Stimulated activated CD8-positive, alpha-beta memory T cell treated with anti-CD3 and anti-CD28 coated beads, Interleukin-15, amount 100 ng/mL, for 1 hour (primary cell): ENCODE measurements around the gene IGF2BP1.
"Not testable (repeated sequence)": the region's sequence is repeated elsewhere in the genome, so short reads cannot be mapped to it uniquely, and the experiment has no call there.

Experiments used
- DNase-seq: peaks from one replicate; pipeline ENCODE4 v3.0.0-alpha.2; 2020; ENCODE audit warnings: low read depth

The IGF2BP1 gene

DNA sequence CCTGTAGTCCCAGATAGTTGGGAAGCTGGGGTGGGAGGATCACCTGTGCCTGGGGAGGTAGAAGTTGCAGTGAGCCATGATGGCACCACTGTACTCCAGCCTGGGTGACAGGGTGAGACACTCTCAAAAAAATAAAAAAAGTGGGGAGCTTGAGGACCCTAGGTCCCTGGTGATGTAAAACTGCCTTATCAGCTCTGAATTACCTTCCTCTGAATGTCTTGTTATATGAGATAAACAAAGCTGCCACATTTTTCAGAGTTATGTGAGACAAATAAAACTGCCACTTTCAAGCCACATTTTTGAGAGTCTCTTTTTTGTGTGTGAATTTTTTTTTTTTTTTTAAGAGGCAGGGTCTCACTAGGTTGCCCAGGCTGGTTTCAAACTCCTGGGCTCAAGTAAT, 103.4 kb downstream of the IGF2BP1 start:
- DNase-seq, result no peak

DNA sequence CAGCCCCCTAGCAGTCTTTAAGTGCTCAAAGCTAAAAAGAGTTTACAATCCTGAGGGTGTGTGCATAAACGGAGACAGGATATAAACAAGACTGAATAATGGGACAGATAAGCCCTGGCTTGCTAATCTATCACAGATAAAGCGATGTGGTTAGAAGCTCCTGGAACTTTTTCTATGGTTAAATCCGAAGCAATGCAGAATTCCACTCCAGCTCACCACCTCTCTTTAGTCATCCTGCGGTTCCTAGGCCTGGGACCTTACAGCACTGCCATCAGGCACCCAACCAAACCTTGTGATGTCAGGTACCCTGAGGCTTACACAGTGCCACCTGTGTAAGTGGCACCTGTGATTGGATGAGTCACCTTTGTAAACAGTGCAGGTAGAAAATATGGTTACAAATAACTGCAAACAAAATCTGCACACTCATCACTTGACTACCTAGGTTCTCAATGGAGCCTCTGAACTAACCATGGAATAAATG, 103.9 kb downstream of the IGF2BP1 start:
- DNase-seq, result no peak

DNA sequence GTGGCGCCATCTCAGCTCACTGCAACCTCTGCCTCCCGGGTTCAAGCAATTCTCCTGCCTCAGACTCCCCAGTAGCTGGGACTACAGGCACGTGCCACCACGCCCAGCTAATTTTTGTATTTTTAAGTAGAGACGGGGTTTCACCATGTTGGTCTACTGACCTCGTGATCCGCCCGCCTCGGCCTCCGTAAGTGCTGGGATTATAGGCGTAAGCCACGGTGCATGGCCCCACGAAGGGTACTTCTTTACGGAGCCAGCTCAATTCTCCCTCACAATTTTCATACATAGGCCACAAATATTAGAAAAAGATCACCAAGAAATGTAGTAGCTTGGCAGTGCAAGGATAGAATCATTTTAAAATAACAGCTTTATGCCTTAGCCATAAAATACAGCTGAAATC, 106.2 kb downstream of the IGF2BP1 start:
- DNase-seq, result not testable (repeated sequence)

DNA sequence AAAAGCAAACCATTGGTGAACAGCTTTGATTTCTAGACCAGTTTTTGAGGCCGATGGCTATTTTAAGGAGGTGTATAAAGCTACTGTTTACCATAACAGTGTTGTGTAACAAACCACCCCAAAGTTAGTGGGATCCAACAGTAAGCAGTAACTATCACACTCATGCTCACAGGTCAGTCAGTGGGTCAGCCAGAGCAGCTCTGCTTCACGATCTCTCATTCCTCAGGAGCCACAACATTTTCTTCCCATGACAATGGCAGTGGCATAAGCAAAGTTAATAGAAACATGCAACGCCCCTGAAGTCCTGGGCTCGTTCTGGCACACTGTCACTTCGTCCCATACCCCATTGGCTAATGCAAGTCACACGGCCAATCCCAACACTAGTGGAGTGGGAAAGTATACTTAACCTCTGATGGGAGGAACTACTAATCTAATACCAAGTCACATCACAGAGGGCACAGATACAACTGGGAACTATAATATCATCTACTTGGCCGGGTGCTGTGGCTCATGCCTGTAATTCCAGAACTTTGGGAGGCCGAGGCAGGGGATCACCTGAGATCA, 107.4 kb downstream of the IGF2BP1 start:
- DNase-seq, result no peak
